Adipose tissue (tissue), 3 donors: ENCODE data around the gene MAGI2. TPM values are rescaled to one million over a fixed set of nuclear protein-coding genes. Genes with fewer than 3 reads are reported as not detected.

ENCODE experiments used
- H3K27ac ChIP-seq: one replicate; pipeline ENCODE4 v1.5.1; 2013; ENCODE audit warnings: low read depth, low read length
- WGBS, 3 donors: extraction: QIAGEN DNeasy Blood & Tissue Kit; methylation state at CpG; one replicate each; pipeline ENCODE4 v1.1.7; 2013; 5-methylcytosine and 5-hydroxymethylcytosine counted together
- polyA plus RNA-seq, 3 donors: library from polyadenylated mRNA; stranded (reverse); fragments of 200-250 nt; gene quantifications; one replicate each; pipeline ENCODE4 v1.2.3, GENCODE V29; 2013
- donor health status: healthy with polysubstance abuse.
- donor health status: Bipolar disorder and iron deficiency.
- donor health status: healthy.

MAGI2 gene
- polyA plus RNA-seq, 3 donors = 0.81 to 3.2 (median 2.2) TPM

- 67 to 95% (median 75%) methylated on average over 3 of the region's 3 CpGs for WGBS, 3 donors
- H3K27ac ChIP-seq = no peak overlapping the region
Measured at GRCh38 chr7:78099715-78100394, 1353.6 kb downstream of the MAGI2 start.

- no peak overlapping the region for H3K27ac ChIP-seq
Measured at GRCh38 chr7:78095549-78095948, 1357.9 kb downstream of the MAGI2 start.

GRCh38 chr7:78092331-78092730 lies 1361.1 kb downstream of the MAGI2 start:
- H3K27ac ChIP-seq = no peak overlapping the region
- 81 to 90% (median 84%) methylated on average over 3 of the region's 3 CpGs for WGBS, 3 donors

GRCh38 chr7:78090616-78091015 lies 1362.9 kb downstream of the MAGI2 start:
- no peak overlapping the region for H3K27ac ChIP-seq

GRCh38 chr7:78083476-78084120 lies 1369.9 kb downstream of the MAGI2 start:
- no peak overlapping the region for H3K27ac ChIP-seq
- WGBS, 3 donors = 77 to 95% (median 92%) methylated on average over 6 of the region's 6 CpGs

GRCh38 chr7:78082556-78082955 lies 1370.9 kb downstream of the MAGI2 start:
- H3K27ac ChIP-seq = no peak overlapping the region
- 80 to 89% (median 87%) methylated on average over 5 of the region's 5 CpGs for WGBS, 3 donors

- 71 to 83% (median 80%) methylated on average over 4 of the region's 4 CpGs for WGBS, 3 donors
- no peak overlapping the region for H3K27ac ChIP-seq
Measured at GRCh38 chr7:78081888-78082287, 1371.6 kb downstream of the MAGI2 start.

GRCh38 chr7:78081344-78081743 lies 1372.1 kb downstream of the MAGI2 start:
- 95 to 100% (median 98%) methylated on average over 1 of the region's 1 CpG for WGBS, 3 donors
- H3K27ac ChIP-seq = no peak overlapping the region

GRCh38 chr7:78080811-78081210 lies 1372.7 kb downstream of the MAGI2 start:
- no peak overlapping the region for H3K27ac ChIP-seq
- 93 to 95% (median 93%) methylated on average over 4 of the region's 4 CpGs for WGBS, 3 donors

- H3K27ac ChIP-seq = no peak overlapping the region
- 52 to 79% (median 67%) methylated on average over 2 of the region's 2 CpGs for WGBS, 3 donors
Measured at GRCh38 chr7:78080241-78080640, 1373.2 kb downstream of the MAGI2 start.

- H3K27ac ChIP-seq = no peak overlapping the region
- WGBS, 3 donors = 70 to 73% (median 73%) methylated on average over 3 of the region's 3 CpGs
Measured at GRCh38 chr7:78074713-78075112, 1378.8 kb downstream of the MAGI2 start.

- no peak overlapping the region for H3K27ac ChIP-seq
- 44 to 74% (median 68%) methylated on average over 9 of the region's 9 CpGs for WGBS, 3 donors
Measured at GRCh38 chr7:78073609-78074382, 1379.7 kb downstream of the MAGI2 start.

GRCh38 chr7:78072201-78072590 lies 1381.3 kb downstream of the MAGI2 start:
- H3K27ac ChIP-seq = no peak overlapping the region

- H3K27ac ChIP-seq = no peak overlapping the region
- 88 to 93% (median 90%) methylated on average over 13 of the region's 13 CpGs for WGBS, 3 donors
Measured at GRCh38 chr7:78071491-78072200, 1381.8 kb downstream of the MAGI2 start.

GRCh38 chr7:78066599-78066998 lies 1386.9 kb downstream of the MAGI2 start:
- no peak overlapping the region for H3K27ac ChIP-seq
- 86 to 88% (median 86%) methylated on average over 4 of the region's 4 CpGs for WGBS, 3 donors

- H3K27ac ChIP-seq = no peak overlapping the region
Measured at GRCh38 chr7:78063758-78064157, 1389.7 kb downstream of the MAGI2 start.

- WGBS, 3 donors = 80 to 91% (median 89%) methylated on average over 3 of the region's 3 CpGs
Measured at GRCh38 chr7:78062214-78062613, 1391.3 kb downstream of the MAGI2 start.

GRCh38 chr7:78057571-78057970 lies 1395.9 kb downstream of the MAGI2 start:
- H3K27ac ChIP-seq = no peak overlapping the region

More at GRCh38 chr7:78062214-78062613, 1391.3 kb downstream of the MAGI2 start:
- no peak overlapping the region for H3K27ac ChIP-seq

GRCh38 chr7:78055599-78055998 lies 1397.9 kb downstream of the MAGI2 start:
- WGBS, 3 donors = 86 to 89% (median 88%) methylated on average over 1 of the region's 1 CpG
- H3K27ac ChIP-seq = no peak overlapping the region
